HepG2 (cell line): Measurements from ENCODE around the gene TSEN54. TPM values are rescaled to one million over a fixed set of nuclear protein-coding genes. Genes with fewer than 3 reads are reported as not detected.

ENCODE experiments used
- GMEB1 ChIP-seq: sonication (generic); formaldehyde crosslinking; IDR thresholded peaks from 2 replicates; pipeline ENCODE4 v1.5.1; 2020; ENCODE audit warnings: missing genetic modification reagents, mild to moderate bottlenecking, borderline replicate concordance
- GTF2F1 ChIP-seq: fragments of 150-350 bp; IDR thresholded peaks from 2 replicates; pipeline ENCODE4 v1.6.1; 2014; ENCODE audit warnings: low read length
- HOXA7 ChIP-seq: sonication (generic); formaldehyde crosslinking; IDR thresholded peaks from 2 replicates; pipeline ENCODE4 v1.8.1; 2022; ENCODE audit warnings: mild to moderate bottlenecking, missing genetic modification reagents, moderate library complexity
- HOXA9 ChIP-seq: sonication (generic); formaldehyde crosslinking; IDR thresholded peaks from 2 replicates; pipeline ENCODE4 v1.8.1; 2022; ENCODE audit warnings: missing genetic modification reagents, mild to moderate bottlenecking, moderate library complexity, borderline replicate concordance
- KAT2B ChIP-seq: fragments of 150-350 bp; IDR thresholded peaks from 2 replicates; pipeline ENCODE4 v1.6.1; 2014; ENCODE audit warnings: low read depth, low read length, borderline replicate concordance
- SNAI1 ChIP-seq: sonication (generic); formaldehyde crosslinking; IDR thresholded peaks from 2 replicates; pipeline ENCODE4 v1.5.0; 2020; ENCODE audit warnings: mild to moderate bottlenecking, missing genetic modification reagents, borderline replicate concordance
- TFAP4 ChIP-seq: sonication (generic); IDR thresholded peaks from 2 replicates; pipeline ENCODE4 v1.6.1; 2016; ENCODE audit warnings: low read depth, borderline replicate concordance
- TOPORS ChIP-seq: sonication (generic); formaldehyde crosslinking; IDR thresholded peaks from 2 replicates; pipeline ENCODE4 v1.8.0; 2023; ENCODE audit warnings: mild to moderate bottlenecking, missing genetic modification reagents
- YY1 ChIP-seq: IDR thresholded peaks from 2 replicates; pipeline ENCODE4 v1.6.1; 2011; ENCODE audit warnings: low read length, low read depth, moderate library complexity, mild to moderate bottlenecking; ENCODE audit not compliant: insufficient read depth, insufficient replicate concordance
- ZBTB39 ChIP-seq: sonication (generic); formaldehyde crosslinking; IDR thresholded peaks from 2 replicates; pipeline ENCODE4 v1.5.0; 2020; ENCODE audit warnings: missing genetic modification reagents
- ZNF558 ChIP-seq: sonication (generic); formaldehyde crosslinking; IDR thresholded peaks from 2 replicates; pipeline ENCODE4 v1.9.0; 2022; ENCODE audit warnings: mild to moderate bottlenecking, missing genetic modification reagents, borderline replicate concordance
- ZNF567 ChIP-seq: sonication (generic); formaldehyde crosslinking; IDR thresholded peaks from 2 replicates; pipeline ENCODE4 v1.8.1; 2023; ENCODE audit warnings: mild to moderate bottlenecking, missing genetic modification reagents, borderline replicate concordance
- ZNF672 ChIP-seq: sonication (generic); formaldehyde crosslinking; IDR thresholded peaks from 2 replicates; pipeline ENCODE4 v1.8.1; 2022; ENCODE audit warnings: missing genetic modification reagents
- ZNF780A ChIP-seq: sonication (generic); formaldehyde crosslinking; IDR thresholded peaks from 2 replicates; pipeline ENCODE4 v1.8.0; 2022; ENCODE audit warnings: mild to moderate bottlenecking, missing genetic modification reagents, moderate library complexity
- ZNF784 ChIP-seq: sonication (generic); formaldehyde crosslinking; IDR thresholded peaks from 2 replicates; pipeline ENCODE4 v1.5.1; 2020; ENCODE audit warnings: missing genetic modification reagents, mild to moderate bottlenecking, borderline replicate concordance
- polyA plus RNA-seq, 8 experiments: library from polyadenylated mRNA; depleted of rRNA in 3 of 8; stranded (reverse) in 7 of 8; unstranded in 1 of 8; fragments of >200 nt; fragmentation: Illumina TruSeq in 4 of 8; extraction: Trizol in 4 of 8; gene quantifications; 2 replicates each; pipeline versions ENCODE4 v1.2.1 to v1.2.3, GENCODE V29; 2011 to 2016; ENCODE audit warnings: low read depth in 4 of 8, missing spikeins in 1 of 8, mixed read lengths in 1 of 8; ENCODE audit not compliant: insufficient read depth in 1 of 8
- total RNA-seq, 5 experiments: library from RNA; depleted of rRNA; stranded (reverse); fragments of >200 nt; fragmentation: Illumina TruSeq; extraction: Trizol; gene quantifications; 2 replicates each; pipeline ENCODE4 v1.2.3, GENCODE V29; 2016; ENCODE audit warnings: low read depth in 1 of 5
- TF ChIP-seq, protein P1 (sequence below): sonication (generic); formaldehyde crosslinking; IDR thresholded peaks from 2 replicates; pipeline ENCODE4 v1.9.0; 2021; ENCODE audit warnings: missing genetic modification reagents, borderline replicate concordance

The TSEN54 gene
- total and polyA plus RNA-seq, 2 of the 13 experiments (the other 11 are each of a cell fraction or from before 2014, with no cell fraction given), result 62.9 to 63.3 TPM

- TF ChIP-seq, protein P1, sequence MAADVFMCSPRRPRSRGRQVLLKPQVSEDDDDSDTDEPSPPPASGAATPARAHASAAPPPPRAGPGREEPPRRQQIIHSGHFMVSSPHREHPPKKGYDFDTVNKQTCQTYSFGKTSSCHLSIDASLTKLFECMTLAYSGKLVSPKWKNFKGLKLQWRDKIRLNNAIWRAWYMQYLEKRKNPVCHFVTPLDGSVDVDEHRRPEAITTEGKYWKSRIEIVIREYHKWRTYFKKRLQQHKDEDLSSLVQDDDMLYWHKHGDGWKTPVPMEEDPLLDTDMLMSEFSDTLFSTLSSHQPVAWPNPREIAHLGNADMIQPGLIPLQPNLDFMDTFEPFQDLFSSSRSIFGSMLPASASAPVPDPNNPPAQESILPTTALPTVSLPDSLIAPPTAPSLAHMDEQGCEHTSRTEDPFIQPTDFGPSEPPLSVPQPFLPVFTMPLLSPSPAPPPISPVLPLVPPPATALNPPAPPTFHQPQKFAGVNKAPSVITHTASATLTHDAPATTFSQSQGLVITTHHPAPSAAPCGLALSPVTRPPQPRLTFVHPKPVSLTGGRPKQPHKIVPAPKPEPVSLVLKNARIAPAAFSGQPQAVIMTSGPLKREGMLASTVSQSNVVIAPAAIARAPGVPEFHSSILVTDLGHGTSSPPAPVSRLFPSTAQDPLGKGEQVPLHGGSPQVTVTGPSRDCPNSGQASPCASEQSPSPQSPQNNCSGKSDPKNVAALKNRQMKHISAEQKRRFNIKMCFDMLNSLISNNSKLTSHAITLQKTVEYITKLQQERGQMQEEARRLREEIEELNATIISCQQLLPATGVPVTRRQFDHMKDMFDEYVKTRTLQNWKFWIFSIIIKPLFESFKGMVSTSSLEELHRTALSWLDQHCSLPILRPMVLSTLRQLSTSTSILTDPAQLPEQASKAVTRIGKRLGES, result no peak
- TF ChIP-seq HOXA9 (no peak), TOPORS (peak; percentile 79; the same call in 1 of the 2 replicates), ZNF784 (CRISPR knock-in tag) (peak; percentile 91), SNAI1 (no peak), ZNF567 (CRISPR knock-in tag) (peak; percentile 69; the same call in 1 of the 2 replicates), HOXA7 (CRISPR knock-in tag) (no peak), TFAP4 (peak; percentile 88; the same call in 1 of the 2 replicates), ZBTB39 (CRISPR knock-in tag) (no peak), ZNF558 (peak; percentile 56; the same call in 1 of the 2 replicates), GMEB1 (peak; percentile 56; the same call in 1 of the 2 replicates), KAT2B (no peak), ZNF672 (CRISPR knock-in tag) (no peak), YY1 (peak; percentile 54), ZNF780A (CRISPR knock-in tag) (no peak), GTF2F1 (peak; percentile 80; the same call in 1 of the 2 replicates)
Measured at GRCh38 chr17:75511610-75512575, 4.4 kb upstream of the TSEN54 start (continued).
